ENCODE data around the gene PARP8. TPM values are rescaled to one million over a fixed set of nuclear protein-coding genes. Genes with fewer than 3 reads are reported as not detected.

Gene PARP8
- total and polyA plus RNA-seq, 2 of the 8 experiments (the other 6 are each of a cell fraction or from before 2014, with no cell fraction given), result 16.6 to 30.6 TPM

DNA sequence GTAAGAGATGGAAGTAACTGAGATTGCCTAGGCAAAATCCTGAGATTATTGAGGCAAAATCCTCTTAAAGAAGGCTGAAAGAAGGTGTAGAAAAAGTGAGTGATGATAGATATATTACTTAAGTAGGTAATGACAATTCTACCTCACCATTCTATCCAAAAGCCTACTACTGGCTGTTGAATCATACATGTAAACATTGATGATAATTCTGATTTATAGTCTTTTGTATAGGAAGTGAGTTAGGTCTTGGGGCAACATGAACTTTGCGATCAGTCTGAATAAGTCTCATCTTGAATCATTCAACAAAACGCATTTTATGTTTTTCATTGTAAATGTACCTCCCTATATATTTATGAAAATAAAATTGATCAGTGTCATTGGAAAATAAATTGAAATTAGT, 99.6 kb downstream of the PARP8 start:
- Histone ChIP-seq H3K9me3 (ENCODE audit: insufficient read depth in 2 of 2, low read depth in 1 of 2, low read length in 1 of 2) (no peaks in the 10 kb centered on the region), H2BK120ac (replicated peaks; ENCODE audit: low read depth, low read length) (no peak overlapping the region), H3K23me2 (ENCODE audit: low read depth, low read length) (no peaks in the 10 kb centered on the region), H4K5ac (ENCODE audit: insufficient read length, low read depth, low read length) (no peak overlapping the region), H2BK15ac (ENCODE audit: low read length) (no peak overlapping the region), H2BK12ac (ENCODE audit: low read depth, low read length) (no peak overlapping the region), H3K56ac (replicated peaks; ENCODE audit: insufficient read length, low read depth, low read length) (no peak overlapping the region), H3K4me2 (ENCODE audit: insufficient read depth in 1 of 2, low read depth in 2 of 2, low read length in 2 of 2) (no peak overlapping the region), H2BK20ac (ENCODE audit: low read length) (no peak overlapping the region), H3K27ac (ENCODE audit: low read depth, low read length) (no peak overlapping the region), H4K8ac (ENCODE audit: extremely low read depth, insufficient read depth, low read length) (no peak overlapping the region), H4K20me1 (replicated peaks in 1 of 2; ENCODE audit: control insufficient read depth in 1 of 2, insufficient read depth in 2 of 2, low read length in 2 of 2) (no peaks in the 10 kb centered on the region), H3K4me1 (replicated peaks in 1 of 4; ENCODE audit: control insufficient read depth in 3 of 4, insufficient read depth in 4 of 4, low read length in 3 of 4) (no peaks in the 10 kb centered on the region), H2AFZ (ENCODE audit: low read length) (no peak overlapping the region), H3K79me2 (ENCODE audit: control insufficient read depth in 1 of 2, insufficient read depth in 2 of 2, low read length in 2 of 2) (no peaks in the 10 kb centered on the region), H3K4me3 (ENCODE audit: extremely low read depth in 1 of 4, insufficient read depth in 2 of 4, low read depth in 3 of 4, low read length in 4 of 4) (no peak overlapping the region), H3K27me3 (replicated peaks in 1 of 4; ENCODE audit: control insufficient read depth in 3 of 4, extremely low read depth in 1 of 4, insufficient read depth in 3 of 4, low read length in 3 of 4) (peaks cover 0 to 1% (median 0%) of the 10 kb centered on the region in 4 experiments; a peak in 1 of 7 replicates), H3K36me3 (ENCODE audit: control insufficient read depth in 2 of 4, insufficient read depth in 4 of 4, low read length in 3 of 4) (peaks cover 0 to 5% (median 0%) of the 10 kb centered on the region in 4 experiments; a peak in 1 of 8 replicates), H3K14ac (ENCODE audit: insufficient read length) (no peak overlapping the region), H2BK5ac (ENCODE audit: low read depth, low read length) (no peak overlapping the region), H3K18ac (ENCODE audit: extremely low read depth, low read length) (no peak overlapping the region), H3K4ac (replicated peaks; ENCODE audit: insufficient read length, low read depth, low read length) (no peak overlapping the region), H3K23ac (ENCODE audit: insufficient read length) (no peak overlapping the region), H2AK5ac (ENCODE audit: low read depth, low read length) (no peak overlapping the region), H3K9ac (replicated peaks in 1 of 4; ENCODE audit: extremely low read depth in 1 of 4, low read depth in 3 of 4, low read length in 3 of 4) (no peak overlapping the region), H4K91ac (replicated peaks; ENCODE audit: insufficient read length, low read length) (no peak overlapping the region), H3K79me1 (ENCODE audit: low read depth, low read length) (no peaks in the 10 kb centered on the region)
- no peak for DNase-seq (ENCODE audit: low read depth in 1 of 2, low spot score in 2 of 2)
- no peak for FAIRE-seq
- WGBS, 2 experiments (ENCODE audit: extremely low coverage in 1 of 2, insufficient coverage in 1 of 2, insufficient read length in 1 of 2, insufficient replicate concordance in 2 of 2, low coverage in 1 of 2, low lambda C conversion rate in 2 of 2, missing lambda C conversion rate in 1 of 2), result 87% methylated on average over 2 of the region's 2 CpGs; no CpG with 5 or more reads in 1 of the 2 experiments
- ChIA-PET POLR2A (ENCODE audit: partially characterized antibody) (interaction anchor here (0.8 kb wide), 1 partner anchor 36 kb away, joined by 3 read pairs; no protein-coding TSS in a partner anchor), CTCF (ENCODE audit: partially characterized antibody) (interaction anchor here (1.9 kb wide), 1 partner anchor 15 kb away, joined by 6 read pairs; no protein-coding TSS in a partner anchor)
- TF ChIP-seq SIRT6 (IDR thresholded peaks at IDR 0.05; ENCODE audit: low read length), result no peak
- TF ChIP-seq BRCA1 (IDR thresholded peaks at IDR 0.05; ENCODE audit: low read depth, low read length), result no peak
- TF ChIP-seq NANOG (IDR thresholded peaks at IDR 0.05; ENCODE audit: insufficient read depth, low read depth, low read length, poor library complexity, severe bottlenecking), result no peak
- no peak for TF ChIP-seq TBP (IDR thresholded peaks at IDR 0.05; ENCODE audit: low read depth, low read length)
- TF ChIP-seq SRF (IDR thresholded peaks at IDR 0.05; ENCODE audit: low read depth, low read length), result no peak
- no peak for TF ChIP-seq RFX5 (IDR thresholded peaks at IDR 0.05; ENCODE audit: borderline replicate concordance, low read depth, low read length)
- no peak for TF ChIP-seq KDM4A (IDR thresholded peaks at IDR 0.05; ENCODE audit: low read depth, low read length, severe bottlenecking)
- TF ChIP-seq CEBPB (IDR thresholded peaks at IDR 0.05; ENCODE audit: low read depth, low read length), result no peak
- no peak for TF ChIP-seq TEAD4 (IDR thresholded peaks at IDR 0.05; ENCODE audit: low read depth, low read length)
- TF ChIP-seq, protein P1, sequence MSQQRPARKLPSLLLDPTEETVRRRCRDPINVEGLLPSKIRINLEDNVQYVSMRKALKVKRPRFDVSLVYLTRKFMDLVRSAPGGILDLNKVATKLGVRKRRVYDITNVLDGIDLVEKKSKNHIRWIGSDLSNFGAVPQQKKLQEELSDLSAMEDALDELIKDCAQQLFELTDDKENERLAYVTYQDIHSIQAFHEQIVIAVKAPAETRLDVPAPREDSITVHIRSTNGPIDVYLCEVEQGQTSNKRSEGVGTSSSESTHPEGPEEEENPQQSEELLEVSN (IDR thresholded peaks at IDR 0.05), result no peak
- no peak for TF ChIP-seq JUND (IDR thresholded peaks at IDR 0.05; ENCODE audit: low read length)
- TF ChIP-seq ASH2L (IDR thresholded peaks at IDR 0.05; ENCODE audit: low read length), result no peak
- TF ChIP-seq JUN (IDR thresholded peaks at IDR 0.05; ENCODE audit: low read depth, low read length), result no peak
- no peak for TF ChIP-seq TCF12 (IDR thresholded peaks at IDR 0.05; ENCODE audit: low read depth, low read length)

All from H1 (cell line).